NCI-H774 (cell line): ENCODE data around the gene ANKRD29.

Source experiments
- DNase-seq: peaks from one replicate; lab custom pipeline; 2025; lab: John Stamatoyannopoulos, UW

ANKRD29 gene

DNA sequence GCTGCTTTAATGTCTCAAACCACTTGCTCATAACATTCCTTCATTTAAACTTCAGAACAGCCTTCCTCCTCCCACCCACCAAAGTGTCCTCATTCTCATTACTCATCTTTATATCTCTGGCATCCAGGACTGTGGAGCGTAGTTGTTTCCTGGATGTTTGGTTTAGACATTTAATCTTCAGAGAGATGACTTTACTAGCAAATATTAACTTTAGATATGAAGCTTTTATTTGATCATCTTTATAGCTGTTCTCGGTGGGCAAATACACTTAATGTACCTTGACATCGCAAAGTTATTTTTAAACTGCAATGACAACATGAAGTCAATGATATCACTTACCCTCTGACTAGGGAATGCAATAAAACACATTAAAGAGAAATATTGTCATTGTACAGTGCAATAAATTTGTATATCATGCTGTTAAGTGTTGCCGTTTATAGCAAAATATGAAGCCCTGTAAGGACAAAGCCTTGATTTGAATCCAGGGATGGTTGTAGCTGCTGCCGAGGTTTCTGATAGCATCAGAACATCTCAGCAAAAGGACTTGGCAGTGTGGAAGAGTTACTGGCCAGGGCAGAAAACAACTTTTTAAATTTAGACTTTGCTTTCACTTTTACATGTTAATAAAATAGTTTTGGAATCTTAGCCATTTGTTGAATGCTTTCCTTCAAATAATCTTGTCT, 21.9 kb upstream of the ANKRD29 start:
- DNase-seq = no peak

DNA sequence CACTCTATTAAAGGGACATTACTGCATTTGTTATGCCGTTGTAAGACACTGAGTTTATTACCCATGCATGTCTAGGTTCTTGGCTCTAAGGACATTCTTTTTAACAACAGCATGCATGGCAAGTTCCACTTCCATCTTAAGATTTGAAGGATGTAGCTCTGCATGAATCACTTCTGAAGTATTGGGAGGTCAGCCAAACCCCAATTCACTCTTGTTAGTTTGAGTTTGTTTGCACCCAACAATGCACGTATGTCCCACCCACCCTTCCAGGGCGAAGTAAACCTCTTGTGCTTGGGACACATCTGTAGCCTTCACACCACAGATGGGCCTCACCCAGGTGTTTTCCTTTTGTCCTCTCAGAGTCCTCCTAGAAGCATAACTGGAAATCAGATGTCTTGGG, 21.0 kb upstream of the ANKRD29 start:
- DNase-seq = no peak

DNA sequence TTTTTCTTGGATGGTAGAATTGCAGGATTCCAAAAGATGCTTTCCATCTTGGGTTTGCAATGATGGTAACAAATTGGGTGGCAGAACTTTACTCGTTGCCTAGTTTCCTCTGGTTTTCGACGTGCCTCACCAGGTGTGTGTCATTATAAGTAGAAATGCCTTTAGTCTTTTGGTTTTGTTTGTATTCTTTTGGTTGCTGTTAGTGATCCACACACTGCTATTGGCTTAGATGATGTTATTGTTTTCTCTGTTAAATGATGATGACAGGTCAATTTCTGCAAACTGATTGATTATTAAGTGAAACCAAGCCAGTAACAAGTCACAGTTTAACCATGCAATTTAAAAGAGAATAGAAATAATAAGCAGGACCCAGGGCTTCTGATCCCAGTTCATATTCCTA, 20.4 kb upstream of the ANKRD29 start:
- DNase-seq = no peak

DNA sequence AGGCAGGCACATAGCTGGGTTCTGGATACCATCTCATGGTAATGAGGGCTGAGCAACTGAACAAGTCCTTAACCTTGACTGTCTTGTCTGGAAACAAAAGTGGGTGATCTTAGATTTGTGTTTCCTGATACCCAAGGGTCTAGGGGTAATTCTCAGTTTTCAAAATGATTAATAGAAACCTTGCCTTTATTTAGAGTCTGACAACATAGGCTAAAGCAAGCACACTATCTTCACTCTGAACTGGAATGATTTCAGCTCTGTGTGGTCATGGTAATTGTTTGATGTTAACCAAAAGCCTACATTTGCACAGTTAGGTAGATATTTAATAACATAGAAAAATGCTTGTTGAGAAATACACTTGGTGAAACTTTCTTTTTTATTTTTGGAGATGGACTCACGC, 19.8 kb upstream of the ANKRD29 start:
- no peak for DNase-seq

DNA sequence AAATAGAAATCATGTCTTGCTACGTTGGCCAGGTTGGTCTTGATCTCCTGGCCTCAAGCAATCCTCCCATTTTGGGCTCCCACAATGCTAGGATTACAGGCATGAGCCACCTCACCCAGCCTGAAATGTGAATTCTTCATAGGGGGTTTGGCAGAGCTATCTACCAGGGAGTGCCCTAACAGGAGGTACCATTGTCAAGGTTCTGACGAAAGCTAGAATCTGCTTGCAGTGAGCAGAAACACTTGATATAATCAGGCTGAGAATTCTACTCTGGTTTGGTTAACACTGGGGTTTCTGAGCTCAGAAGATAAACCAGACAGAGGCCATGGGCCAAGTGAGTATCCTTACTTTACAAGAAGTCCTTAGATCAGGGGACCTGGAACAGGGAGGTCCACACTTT, 19.3 kb upstream of the ANKRD29 start:
- no peak for DNase-seq

DNA sequence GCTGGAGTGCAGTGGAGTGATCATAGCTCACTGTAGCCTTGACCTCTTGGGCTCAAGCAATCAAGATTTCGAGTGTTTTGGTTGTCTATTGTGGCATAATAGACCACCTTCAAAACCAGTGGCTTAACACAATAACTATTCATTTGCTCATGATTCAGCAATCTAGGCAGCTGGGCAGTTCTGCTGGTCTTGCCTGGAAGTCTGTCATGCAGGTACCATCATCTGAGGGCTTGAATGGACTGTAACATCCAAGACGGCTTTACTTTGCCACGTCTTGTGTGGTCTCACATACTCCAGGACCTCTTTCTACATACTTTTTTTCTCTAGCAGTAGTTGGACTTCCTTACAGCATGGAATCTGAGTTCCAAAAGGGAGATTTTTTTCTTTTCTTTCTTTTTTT, 13.2 kb upstream of the ANKRD29 start:
- no peak for DNase-seq

DNA sequence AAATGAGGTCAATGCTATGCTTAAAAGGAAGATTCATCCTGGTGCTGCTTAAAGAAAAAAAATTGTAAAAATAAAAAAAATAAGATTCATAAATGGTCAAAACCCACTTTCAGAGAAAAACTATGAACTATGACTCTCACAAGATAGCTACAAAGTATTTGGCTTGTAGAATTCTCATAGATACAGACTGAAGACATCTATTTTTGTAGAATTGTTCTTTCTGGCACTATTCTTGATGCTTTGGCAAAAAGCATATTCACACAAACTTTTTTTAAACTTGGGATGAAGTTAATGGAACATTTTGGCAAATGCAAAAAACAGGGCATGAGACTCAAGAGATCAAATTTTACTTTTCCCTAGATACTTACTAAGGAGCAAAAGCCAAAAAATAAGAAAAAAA, 12.5 kb upstream of the ANKRD29 start:
- no peak for DNase-seq

DNA sequence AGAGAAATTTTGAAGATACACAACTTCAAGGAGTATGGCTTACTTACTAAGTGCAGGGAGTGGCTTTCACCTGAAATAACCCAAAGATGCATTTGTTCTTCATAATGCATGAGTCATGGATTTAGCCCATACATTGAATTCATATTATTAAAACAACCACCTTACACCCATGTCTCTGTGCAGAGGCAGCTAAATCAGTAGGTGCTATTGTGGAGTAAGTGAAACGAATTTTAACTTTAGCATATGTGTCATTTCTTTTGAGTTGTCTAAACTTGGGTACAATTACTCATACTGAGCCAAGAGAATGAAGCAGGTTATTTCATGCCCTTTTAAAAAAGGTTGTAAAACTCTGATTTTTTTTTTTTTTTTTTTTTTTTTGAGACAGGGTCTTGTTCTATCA, 11.0 kb upstream of the ANKRD29 start:
- DNase-seq = no peak

DNA sequence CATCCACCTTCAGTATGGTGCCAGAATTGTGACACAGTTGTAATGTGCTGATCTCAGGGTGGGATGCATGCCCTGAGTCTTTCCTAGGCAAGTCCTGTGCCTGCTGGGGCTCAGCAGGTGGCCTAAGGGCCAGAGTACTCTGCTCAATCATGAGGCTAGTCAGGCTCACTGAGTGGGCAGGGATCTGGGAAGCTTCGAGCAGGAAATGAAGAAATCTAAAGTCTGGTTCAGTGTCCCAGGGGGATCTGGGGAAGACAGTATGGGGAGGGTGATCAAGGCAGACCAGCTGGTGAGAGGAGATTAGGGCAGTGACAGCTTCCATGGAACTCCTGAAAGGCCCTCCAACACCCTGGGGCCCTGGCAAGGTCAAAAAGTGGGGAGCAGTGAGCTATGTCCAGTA, 8.9 kb upstream of the ANKRD29 start:
- no peak for DNase-seq

DNA sequence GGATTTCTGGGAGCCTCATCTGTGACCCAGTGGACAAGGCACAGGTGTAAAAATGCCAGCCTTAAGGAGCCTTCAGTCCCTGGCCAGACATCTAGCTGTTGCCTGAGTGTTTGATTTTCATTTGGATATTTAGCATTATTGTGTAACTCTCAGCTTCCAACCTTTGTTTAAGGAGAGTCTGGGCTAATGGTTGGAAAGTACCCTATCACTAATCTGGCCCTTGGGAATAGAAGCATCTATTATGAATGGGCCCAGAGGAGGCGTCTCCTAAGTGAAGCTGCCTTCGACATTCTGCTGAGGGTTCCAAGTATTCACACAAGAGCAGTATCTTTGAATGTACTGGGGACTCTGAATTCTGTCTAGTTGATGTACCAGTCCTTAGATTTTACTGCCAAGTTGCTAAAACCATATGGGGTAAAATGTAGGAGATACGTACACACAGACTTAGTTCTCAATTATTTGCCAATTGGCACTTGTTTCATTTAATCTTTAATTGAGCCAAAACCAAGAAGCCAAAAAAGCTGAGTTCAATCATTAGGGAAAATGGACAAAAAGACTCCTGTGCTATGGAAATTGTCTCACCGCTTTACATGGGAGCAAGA, 7.2 kb upstream of the ANKRD29 start:
- no peak for DNase-seq

DNA sequence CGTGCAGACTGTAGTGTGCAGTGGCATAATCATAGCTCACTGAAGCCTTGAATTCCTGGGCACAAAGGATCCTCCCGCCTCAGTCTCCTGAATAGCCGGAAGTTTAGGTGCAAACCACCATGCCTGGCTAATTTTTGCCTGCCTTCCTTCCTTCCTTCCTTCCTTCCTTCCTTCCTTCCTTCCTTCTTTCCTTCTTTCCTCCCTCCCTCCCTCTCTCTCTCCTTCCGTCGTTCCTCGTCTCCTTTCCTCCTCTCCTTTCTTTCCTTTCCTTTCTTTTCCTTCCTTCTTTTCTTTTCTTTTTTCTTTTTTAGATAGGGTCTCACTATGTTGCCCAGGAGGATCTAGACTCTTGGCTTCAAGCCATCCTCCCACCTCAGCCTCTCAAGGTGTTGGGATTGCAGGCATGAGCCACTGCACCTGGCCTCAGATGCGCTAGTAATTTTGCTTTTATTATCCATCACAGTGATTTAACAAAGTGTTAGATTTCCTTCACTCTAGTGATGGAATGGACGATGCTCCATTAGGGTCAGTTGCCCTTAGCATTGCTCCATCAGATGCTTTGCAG, 6.6 kb upstream of the ANKRD29 start:
- no peak for DNase-seq

DNA sequence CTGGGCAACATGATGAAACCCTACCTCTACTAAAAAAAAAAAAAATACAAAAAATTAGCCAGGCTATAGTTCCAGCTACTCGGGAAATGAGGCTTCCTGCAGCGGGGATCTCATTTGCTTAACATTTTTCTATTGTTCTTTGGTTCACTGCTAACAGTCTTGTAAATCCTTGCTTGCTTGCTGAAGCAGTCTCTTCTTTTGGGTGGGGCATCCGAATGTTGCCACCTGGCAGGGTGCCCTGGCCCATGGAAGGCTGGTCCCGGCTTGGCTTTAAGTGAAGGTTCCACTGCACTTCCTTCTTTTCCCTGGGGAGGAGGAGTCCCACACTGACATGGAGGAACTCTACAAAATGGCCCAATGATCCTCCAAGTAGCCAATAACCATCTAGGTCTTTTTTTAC, 6.0 kb upstream of the ANKRD29 start:
- no peak for DNase-seq

DNA sequence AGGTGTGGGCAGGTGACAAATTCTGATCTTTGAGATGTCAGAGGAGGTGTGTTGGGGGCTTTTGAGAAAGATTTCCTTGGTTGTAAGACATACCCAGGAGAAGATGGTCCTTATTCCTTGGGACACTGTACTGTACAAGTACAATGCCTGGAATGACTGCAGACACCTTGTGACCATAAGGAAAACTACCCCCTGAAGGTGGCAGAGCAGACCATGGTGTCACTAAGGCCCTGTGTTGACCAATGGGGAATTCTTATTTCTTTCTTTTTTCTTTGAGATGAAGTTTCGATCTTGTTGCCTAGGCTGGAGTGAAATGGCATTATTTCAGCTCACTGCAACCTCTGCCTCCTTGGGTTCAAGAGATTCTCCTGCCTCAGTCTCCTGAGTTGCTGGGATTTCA, 4.4 kb upstream of the ANKRD29 start:
- no peak for DNase-seq

DNA sequence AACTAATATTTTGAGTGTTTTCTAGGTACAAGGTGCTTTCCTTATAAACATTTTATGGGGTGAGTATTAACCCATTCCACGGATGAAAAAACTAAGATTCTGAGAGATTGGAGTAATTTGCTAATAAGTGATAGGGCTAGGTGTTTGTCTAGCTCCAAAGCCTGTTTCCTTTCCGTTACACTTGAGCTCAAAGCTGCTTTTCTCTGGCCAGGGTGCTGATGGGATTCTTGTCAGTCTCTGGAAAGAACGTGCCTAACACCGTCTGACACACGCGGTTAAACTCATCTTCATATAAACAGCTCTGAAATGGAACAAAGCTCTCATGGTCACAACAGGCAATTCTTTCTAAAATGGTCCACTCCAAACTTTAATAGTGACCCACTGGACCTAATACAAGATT, 2.0 kb upstream of the ANKRD29 start:
- no peak for DNase-seq

DNA sequence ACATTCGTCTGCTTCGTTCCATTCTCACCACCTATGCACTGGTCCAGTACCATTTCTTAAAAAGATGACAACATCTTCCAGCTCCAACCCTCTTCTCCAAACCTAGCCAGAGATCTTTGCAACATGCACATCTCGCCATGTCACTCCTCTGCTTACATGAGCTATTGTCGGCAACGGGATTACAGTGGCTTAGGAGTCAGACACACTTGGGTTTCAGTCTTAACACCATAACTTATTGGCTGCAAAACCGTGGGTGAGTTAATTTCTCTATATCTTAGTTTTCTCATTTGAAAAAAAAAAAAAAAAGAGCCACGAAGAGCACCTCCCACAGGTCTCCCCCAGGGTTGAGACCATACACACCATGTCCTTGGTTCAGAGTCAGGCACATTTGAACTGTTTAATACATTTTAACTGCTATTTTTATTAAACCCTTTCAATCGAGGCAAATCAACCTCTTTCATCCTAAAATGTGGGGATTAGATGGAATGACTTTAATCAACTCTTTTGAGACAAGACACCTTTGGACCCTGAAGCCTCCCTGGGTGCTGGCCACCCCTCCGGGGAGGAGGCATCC, 889 bp downstream of the ANKRD29 start:
- no peak for DNase-seq

DNA sequence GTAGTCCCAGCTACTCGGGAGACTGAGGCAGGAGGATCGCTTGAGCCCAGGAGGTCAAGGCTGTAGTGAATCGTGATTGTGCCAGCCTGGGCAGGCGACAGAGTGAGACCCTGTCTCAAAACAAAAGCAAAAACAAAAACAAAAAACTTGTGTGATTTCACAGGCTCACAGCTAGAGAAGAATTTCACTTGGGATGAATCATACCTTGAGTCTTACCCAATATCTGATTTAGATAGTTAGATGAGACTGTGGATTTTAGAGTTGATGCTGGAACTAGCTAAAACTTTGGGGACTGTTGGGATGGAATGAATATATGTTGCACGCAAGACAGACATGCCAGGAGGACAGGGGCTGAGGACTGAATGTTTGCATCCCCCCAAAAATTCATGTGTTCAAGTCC, 4.4 kb downstream of the ANKRD29 start:
- DNase-seq = no peak

DNA sequence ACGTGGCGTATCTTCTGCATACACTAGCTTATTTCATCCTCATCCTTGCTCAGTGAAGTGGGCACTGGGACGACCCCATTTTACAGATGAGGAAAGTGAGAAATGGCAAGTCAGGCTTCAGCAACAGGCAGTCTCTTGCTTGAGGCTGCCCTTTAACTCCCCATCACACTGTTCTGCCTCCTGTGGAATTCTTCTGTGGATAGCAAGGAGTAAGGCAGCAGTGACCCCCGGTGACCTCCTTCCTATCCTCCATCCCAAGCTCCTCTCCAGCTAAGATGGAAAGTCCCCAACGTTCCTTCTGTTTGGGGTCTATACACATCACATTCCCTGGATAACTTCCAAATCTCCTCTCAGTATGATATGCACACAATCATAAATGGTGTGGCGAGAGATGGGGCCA, 10.5 kb downstream of the ANKRD29 start:
- no peak for DNase-seq

DNA sequence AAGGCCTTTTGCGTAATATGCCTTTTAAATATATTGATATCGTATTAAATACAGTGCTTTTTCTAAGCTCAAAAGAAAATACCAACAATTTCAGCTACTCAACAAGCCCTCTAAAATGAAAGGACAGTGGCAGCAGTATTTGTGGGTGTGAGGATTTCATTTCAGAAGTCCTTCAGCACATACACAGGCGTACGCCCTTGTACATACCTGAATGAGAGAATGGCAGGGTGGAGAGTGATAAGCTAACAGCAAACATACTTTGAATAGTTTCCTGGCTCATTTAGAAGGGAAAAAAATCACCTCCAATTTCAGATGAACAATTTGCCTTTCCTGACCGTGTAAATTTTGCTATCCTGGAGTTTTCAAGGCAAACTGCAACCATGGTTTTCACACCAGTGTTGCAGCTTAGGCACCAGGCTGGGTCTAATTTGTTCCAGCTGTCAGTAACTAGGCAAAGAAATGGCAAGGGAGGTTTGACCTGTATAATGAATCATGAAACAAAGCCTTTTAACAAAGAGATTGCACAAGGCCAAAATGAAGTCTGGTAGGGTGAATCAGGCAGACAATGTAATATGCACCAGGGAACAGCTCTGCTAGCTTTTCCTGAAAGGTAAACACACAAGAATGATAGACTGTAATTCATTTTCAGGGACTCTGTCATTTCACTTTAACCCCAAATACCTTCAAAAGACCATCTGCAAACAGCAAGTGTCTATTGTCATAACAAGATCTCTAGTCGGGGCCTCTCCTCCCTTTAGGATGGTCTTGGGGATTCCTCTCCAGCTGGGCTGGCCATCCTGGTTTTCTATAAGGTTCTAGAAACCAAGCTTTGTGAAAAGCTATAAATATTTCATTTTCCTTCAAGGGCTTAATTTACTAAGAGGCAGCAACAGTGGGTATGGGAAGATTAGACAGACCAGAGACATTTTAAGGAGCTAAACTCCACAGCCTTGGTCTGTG, 11.5 kb downstream of the ANKRD29 start:
- no peak for DNase-seq

DNA sequence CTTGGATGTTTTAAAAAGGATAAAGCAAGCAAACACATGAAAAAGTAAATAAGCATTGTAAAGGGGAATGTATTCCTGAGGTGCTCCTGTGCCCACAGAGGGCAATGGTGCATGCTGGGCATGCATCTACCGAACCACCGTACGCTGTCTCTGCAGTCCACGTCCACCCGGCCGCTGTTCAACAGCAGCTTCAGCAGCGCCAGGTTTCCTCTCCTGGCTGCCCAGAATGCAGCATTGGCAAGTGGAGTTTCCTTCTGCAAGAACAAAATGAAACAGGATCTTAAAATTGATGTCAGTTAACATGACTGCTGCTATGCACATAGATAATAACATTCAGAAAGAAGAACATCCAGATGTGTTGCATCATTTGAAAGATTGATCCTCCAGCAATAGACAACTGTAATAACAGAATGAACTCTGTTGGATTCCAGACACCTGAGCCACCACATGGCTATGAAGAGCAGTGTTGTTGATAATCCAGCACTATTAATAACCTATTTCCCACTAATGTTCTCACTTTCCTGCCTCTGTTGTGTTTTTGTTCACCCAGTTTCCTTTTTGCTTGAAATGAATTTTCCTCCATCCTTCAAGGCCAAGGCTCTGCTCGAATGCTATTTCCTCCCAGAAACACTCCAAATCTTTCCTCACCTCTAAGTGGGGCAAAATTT, 13.6 kb downstream of the ANKRD29 start:
- no peak for DNase-seq

DNA sequence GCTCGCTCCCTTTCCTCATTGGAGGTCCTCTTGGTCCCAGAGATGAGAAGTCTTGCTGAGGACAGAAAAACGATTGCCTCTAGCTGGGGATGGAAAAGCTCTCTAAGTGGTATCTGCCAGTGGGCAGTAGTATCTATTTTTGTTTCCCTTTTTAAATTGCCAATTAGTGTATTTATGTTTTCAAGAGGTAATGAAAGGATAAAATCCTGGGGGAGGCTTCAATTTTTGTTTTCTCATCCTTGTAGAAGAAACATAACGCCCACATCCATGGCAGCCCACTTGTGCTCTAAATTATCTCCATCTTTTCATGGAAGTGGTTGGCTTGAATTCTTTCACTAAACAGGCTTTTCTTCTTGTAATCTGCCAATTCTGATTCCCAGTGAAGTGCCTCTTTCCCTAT, 14.3 kb downstream of the ANKRD29 start:
- no peak for DNase-seq

DNA sequence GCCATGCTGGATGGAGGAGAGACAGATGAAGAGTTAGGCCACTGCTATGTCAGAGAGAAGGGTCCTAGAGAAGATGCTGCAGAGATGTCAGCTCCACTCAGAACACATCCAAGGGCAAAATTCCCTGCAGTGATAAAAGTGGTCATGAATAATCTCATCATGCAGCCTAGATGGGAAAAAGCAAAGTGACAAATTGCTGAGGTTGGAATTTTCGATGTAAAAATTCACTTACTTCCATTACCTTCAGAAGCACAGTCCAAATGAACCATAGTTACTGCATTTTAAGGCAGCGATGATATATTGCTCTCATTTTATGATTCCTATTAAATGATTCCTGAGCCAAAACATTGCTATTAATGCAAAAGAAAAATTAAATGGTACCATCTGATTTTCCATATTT, 16.4 kb downstream of the ANKRD29 start:
- no peak for DNase-seq
